Measurements from ENCODE around the gene SMPD3.

- TF ChIP-seq CTCF (IDR thresholded peaks at IDR 0.05) (no peak), ZFX (IDR thresholded peaks at IDR 0.05; ENCODE audit: borderline replicate concordance) (no peak)
Observed at GRCh38 chr16:68458101-68458500, 9.8 kb upstream of the SMPD3 start.

Measured in 22Rv1 (cell line).